Inflammatory macrophage (primary cell): ENCODE measurements around the gene FFAR2.
"Not testable (repeated sequence)": the region's sequence is repeated elsewhere in the genome, so short reads cannot be mapped to it uniquely, and the experiment has no call there.

Experiments
- DNase-seq, 2 donors: peaks; one replicate each; pipeline ENCODE4 v3.0.0-alpha.2; 2020 to 2022

Gene FFAR2

DNA sequence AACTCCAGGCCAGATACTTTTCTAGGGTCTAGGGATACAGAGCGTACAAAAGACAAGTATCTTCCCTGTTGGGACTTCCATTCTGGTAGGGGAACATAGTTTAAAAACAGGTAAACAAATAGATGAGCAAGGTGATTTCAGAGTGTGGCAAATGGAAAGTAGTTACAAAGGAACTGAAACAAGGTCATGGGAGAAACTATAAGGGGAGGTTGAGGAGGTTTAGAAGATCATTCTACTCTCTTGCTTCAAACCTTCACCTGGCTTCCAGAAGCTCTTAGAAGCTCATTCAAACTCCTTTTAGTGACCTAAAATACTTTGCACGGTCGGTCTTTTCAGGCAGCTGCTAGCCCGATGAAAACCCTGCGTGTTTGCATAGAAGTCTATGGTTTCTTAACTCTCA lies 9.1 kb downstream of the FFAR2 start:
- no peak for DNase-seq

DNA sequence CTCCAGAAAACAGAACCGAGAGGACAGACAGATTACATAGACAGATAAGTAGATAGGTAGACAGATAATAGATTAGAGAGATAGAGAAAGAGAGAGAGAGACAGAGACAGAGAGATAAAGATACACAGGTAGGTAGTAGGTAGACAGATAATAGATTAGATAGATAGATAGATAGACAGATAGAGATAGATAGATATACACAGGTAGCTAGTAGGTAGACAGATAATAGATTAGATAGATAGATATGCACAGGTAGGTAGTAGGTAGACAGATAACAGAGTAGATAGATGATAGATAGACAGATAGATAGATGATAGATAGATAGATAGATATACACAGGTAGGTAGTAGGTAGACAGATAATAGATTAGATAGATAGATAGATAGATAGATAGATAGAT lies 10.1 kb downstream of the FFAR2 start:
- no peak for DNase-seq

DNA sequence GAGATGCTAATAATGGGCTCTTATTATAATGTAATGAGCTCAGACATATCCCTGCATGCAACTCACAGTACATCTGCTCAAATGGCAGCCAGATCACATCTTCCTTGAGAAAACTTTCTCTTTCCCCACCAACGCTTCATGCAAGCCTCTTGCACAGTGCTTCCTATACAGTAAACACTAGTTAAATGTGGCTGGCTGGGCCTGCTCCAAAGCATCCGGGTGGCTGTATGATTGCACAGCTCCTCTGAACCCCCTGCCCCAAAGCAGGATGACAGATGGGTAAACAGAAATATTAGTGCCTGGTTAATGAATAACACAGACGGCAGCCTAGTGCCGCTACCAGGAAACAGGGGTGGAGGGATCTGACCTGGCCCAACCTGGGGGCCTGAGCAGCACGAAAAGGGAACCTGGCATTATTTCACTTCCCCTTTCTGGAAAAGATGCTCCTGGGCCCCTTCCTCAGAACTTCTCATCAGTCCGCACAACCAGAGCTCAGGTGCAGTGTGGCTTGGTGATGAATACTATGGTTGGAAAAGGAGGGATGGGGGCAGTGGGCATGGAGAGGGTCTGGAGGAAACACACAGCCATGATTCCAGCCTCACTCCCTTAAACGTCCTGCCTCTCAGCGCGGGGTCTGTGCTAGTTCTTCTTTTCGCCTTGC lies 10.8 kb downstream of the FFAR2 start:
- DNase-seq = peak; percentile 37 to 51

DNA sequence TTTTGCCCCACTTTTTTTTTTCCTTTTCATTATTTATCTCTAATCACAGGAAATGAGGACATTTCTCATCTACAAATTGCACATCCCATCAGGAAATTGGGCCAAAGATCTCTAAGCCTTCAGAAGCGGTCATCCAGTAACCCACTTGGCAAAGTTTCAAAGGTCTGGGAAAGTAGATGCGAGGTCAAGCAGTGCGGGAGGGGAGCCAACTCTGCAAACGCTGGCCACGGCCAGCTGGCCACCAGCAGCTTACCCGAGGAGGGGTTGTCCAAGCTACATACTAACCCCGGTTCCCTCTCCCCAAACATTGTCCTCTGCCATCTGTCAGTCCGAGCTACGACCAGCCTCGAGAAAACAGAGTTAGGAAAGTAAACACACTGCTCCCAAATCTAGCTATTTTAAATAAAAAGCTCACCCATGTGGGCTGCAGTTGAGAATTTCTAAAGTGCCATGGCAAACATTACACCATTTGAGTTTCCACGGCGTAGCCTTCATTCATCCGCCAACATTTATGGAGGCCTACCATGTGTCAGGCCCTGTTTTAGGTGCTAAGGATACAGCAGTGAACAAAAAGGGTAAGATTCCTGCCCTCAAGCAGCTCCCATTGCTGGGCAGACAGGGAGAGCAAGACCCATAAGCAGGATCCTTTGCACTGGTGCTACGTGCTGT lies 11.5 kb downstream of the FFAR2 start:
- no peak for DNase-seq

DNA sequence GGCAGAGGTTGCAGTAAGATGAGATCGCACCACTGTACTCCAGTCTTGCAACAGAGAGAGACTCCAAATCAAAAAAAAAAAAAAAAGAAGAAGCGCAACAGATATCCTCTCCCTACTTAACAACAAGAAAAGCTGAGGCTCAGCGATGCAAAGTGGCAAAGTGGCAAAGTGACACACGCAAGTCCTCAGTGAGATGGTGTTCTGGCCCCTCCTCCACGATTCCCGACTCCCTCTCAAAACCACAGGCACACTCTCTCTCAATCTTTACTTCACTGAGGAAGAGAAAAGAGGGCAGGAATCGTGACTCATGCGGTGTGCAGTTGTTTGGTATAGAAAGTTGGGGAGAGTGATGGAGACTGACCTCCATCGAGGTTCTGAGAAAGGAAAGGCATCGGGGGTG lies 12.6 kb downstream of the FFAR2 start:
- peak; percentile 13 to 38 for DNase-seq

DNA sequence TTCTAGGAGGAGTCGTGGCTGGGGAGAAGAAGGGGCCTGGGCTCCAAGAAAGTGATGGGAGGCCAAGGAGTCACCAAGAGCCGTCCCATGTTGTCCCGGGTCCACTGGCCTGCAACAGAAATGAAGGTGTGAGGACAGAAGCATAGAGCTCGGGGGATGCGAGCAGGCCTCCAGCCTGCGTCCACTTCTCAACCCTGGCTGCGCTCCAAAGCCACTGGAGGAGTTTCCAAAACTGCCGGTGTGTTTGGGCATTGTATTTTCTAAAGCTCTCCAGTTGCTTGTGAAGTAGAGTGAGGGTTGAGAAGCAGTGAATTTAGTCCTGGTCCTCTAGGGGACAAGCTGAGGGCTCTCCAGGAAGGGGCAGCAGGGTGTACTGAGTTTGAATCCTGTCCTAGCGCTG lies 13.0 kb downstream of the FFAR2 start:
- DNase-seq = no peak

DNA sequence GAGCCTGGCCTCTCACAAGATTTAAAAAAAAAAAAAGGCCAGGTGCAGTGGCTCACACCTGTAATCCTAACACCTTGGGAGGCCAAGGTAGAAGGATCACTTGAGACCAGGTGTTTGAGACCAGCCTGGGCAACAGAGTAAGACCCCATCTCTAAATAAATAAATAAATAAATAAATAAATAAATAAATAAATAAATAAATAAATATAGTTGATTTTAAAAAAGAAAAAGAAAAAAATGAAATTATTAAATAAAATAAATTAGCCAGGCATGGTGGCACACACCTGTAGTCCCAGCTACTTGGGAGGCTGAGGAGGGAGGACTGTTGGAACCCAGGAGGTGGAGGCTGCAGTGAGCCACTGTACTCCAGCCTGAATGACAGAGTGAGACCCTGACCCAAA lies 13.7 kb downstream of the FFAR2 start:
- not testable (repeated sequence) for DNase-seq

DNA sequence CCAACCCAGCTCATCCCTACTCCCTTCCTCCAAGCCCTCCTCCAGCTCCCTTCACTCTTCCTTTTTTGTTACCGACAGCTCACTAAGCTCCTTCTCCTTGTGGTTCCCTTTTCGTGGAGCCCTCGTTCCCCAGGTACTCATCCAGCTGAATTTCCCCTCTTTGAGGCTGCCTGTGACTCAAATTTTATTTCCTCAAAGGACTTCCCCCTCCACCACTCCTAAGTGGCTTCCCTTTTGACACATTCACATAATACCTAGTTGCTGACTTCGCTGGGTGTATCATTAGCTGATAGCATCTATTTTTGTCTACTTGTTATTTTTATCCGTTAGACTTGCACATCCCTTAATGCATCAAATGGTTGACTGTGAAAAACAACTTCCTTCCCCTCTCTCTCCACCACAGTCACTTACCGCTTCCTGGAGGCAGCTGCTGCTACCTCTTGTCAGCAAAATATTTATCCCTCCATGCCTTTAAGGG lies 14.5 kb downstream of the FFAR2 start:
- peak; percentile 71 to 72 for DNase-seq

DNA sequence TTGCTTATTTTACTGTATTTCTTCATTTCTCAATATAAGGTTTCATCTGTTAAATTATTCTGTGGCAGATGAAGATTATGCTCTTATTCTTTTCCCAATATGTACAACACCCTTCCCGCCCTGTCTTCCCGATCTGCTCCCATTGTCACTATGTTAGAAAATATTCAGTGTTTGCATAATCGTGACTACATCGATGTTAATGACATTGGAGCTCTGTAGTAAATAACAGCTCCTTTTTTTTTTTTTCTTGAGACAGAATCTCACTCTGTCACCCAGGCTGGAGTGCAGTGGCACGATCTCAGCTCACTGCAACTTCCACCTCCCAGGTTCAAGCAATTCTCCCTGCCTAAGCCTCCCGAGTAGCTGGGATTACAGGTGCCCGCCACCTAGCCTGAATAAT lies 14.9 kb downstream of the FFAR2 start:
- DNase-seq = peak in 1 of 2 donors; percentile 16

DNA sequence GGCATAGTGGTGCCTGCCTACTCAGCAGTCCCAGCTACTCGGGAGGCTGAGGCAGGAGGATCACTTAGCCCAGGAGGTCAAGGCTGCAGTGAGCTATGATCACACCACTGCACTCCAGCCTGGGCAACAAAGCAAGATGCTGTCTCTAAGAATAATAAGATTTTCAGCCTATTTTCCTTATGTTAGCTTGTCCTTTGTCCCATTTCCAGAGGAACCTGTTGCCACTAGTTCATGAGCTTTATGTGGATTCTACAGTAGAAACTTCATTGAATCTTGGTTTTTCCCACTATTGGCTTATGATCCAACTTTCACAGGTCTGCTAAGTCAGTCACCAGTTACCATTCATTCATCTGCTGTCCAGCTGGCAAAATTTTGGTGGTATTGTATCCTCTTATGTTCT lies 18.2 kb downstream of the FFAR2 start:
- no peak for DNase-seq

DNA sequence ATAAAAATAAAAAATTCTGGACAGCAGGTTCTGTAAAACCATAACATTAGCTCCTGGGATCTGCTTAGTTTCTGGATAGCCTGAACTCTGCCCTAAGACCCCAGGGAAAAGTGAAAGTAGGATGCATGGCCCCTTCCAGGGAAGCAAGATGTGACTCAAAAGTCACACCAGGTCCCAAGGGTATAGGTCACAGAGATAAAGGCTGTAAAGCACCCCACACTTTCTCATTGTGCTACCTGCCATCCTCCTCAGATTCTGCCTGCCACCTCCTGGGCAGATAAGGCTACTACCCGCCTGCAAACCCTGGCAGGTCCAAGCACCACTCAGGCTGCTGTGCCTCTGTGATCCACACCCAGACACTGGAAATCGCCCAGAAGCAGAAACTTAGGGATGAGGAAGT lies 20.6 kb downstream of the FFAR2 start:
- peak; percentile 59 to 65 for DNase-seq

DNA sequence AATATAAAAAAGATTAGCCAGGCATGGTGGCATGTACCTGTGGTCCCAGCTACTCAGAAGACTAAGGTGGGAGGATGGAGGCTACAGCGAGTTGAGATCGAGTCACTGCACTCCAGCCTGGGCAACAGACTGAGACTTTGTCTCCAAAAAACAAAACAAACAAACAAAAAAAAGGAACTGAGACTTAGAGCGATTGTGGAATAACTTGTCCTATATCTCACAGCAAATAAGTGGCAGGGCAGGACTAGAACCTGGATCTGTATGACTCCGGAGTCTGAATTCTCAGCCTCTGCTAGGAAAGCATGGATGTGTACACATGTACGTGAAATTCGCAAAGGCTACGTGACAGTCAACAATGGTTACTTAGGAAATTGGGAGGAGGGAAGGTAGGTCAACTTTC lies 22.1 kb downstream of the FFAR2 start:
- DNase-seq = peak; percentile 17 to 19

DNA sequence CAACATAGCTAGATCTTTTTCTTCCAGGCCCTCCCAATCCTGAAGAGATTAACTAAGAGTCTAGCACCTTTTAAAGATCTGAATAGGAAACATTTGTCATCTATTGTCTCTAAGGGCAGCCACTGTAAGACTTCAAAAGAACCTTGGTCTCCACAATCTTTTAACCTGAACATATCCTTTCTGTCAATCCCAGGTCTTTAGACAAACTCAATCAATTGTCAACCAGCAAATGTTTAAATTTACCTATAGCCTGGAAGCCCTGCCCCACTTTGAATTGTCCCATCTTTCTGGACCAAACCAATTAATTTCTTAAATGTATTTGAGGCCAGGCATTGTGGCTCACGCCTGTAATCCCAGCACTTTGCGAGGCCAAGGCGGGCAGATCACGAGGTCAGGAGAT lies 23.0 kb downstream of the FFAR2 start:
- not testable (repeated sequence) for DNase-seq

DNA sequence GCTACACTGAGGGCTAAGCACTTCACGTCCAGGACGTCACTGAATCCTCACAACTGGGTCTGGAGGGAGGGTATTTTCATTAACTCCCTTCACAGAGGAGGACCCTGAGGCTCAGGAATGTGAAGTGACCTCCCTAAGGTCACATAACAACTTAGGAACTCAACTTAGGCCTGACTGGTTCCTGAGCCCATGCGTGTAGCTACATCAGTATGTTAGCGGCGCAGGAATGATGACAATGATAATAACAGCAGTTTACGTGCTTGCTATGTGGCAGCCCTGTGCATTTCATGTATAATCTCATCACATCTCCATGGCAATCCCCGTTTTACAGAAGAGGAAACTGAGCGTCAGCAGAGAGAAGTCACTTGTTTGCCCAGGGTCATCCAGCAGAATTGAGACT lies 23.9 kb downstream of the FFAR2 start:
- no peak for DNase-seq

DNA sequence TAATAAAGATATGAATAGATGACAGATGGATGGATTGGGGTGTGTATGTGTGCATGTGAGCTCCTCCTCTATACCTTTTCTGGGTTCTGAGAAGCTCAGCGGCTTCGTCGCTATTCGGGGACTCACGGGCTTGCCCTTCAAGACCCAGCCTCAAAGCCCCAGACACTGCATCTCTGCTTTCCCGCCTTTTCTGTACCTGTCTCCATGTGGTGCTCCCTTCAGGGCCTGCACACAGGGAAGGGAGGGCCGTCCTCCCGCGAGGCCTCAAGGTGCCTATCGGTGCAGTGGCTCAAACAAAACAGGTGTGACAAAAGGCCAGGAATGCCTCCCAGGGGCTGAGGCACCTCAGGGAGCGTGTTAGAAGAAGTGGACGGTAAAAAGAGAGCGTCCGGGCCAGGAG lies 26.0 kb downstream of the FFAR2 start:
- DNase-seq = no peak

DNA sequence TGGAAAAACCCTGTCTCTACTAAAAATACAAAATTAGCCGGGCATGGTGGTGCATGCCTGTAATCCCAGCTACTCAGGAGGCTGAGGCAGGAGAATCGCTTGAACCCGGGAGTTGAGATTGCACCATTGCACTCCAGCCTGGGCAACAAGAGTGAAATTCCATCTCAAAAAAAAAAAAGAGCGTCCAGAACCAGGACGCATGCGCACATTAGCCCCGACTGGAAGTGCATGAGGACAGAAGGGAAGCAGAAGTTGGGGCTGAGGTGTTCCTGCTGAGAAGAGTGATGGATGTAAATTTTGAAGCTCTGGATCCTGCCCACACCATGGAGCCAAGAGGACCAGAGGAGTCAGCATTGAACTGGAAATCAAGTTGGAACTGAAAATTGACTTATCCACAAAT lies 26.5 kb downstream of the FFAR2 start:
- not testable (repeated sequence) for DNase-seq

DNA sequence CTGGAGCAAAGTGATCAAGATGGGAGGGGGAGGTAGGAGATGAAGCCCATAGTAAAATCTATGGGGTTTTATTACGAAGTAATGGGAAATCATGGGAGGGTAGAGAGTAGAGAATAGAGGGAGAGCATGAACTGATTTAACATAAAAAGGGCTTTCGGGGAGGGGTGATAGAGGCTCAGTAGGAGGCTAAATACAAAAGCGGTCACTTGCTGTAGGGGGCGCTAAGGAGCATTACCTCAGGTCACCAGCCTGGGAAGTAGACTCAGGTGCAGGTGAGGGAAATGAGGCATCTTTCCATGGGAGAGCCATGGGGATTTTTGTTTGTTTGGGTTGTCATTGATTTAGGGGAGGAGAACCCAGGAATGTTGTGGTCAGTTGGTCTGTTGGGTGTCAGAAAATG lies 28.1 kb downstream of the FFAR2 start:
- DNase-seq = peak in 1 of 2 donors; percentile 8

DNA sequence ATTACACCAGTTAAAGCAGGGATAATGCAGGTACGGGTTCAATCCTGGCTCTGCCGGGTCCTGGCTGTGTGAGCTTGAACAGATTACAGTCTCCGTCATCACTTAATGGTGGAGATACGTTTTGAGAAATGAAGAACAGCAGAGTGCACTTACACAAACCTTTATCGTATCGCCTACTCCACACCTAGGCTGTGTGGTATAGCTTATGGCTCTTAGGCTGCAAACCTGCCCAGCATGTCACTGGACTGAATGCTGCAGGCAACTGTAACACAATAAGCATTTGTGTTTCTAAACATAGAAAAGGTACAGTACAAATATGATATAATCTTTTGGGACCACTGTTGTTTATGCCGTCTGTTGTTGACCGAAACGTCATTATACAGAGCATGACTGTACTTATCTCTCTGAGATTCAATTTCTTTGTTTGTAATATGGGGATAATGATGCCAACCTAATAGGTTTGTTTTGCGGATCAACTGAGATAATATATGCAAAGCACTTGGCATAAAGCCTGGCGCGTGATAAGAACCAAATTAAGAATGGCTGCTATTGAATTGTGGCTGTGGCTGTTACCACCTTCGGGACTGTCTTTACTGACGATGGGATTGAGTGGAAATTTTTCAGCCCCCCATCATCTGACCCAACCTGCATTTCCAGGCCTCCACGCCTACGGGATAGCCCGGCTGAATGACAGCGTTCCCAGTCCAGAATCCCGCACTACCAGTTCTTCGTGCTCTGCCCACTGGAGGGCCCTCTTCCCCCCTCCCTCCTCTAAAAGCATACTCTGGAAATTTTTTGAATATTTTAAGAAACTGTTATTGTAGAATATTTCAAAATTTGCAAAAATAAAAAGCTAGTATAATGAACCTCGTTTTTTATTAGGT lies 31.0 kb downstream of the FFAR2 start:
- DNase-seq = no peak

DNA sequence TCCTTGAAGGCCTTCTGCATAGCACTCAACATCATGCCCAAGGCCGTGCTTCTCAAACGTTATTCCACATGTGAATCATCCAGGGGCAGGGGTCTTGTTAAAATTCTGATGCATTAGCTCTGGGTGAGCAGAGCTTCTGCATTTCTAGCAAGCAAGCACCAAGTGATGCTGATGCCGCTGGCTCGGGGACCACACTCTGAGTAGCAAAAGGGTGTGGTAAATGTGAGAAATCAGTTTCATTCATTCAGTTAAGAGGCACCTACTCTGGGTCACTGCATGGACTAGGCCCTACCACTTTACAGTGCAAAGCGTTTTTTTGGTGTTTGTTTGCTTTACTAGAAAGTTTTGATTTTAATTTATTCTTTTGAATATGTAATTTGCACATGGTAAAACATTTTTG lies 35.0 kb downstream of the FFAR2 start:
- no peak for DNase-seq

DNA sequence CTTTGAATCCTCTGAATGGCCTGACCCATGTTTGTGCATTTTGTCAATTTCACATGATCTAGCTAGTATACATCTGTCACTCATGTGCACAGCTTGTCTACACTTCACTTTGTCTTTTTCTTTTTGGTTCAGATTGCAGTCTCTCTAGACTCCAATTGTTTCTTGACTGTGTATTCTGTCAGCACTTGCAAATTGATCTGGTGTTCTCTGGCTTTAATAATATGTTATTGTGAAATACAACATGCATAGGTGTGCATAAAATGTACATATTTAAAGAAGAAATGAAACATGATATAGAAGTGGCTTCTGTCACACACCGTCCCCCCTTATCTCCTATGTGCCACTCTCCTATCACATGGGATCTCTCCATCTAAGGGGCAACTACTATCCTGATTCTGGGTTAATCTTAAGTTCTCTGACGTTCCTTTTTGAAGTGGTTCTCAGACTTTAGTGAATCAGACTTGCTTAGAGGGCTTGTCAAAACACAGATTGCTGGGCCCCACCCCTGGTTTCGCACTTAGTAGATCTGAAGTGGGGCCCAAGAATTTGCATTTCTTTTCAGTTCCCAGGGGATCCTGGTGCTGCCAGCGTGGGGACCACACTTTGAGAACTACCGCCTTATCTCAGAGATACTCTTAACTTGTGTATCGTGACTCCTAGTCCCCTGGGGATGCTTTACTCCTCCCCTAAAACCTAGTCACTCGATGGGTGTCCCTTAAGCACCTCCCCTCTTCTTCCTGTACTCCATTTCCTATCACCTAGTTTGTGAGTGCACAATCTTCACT lies 36.4 kb downstream of the FFAR2 start:
- no peak for DNase-seq

DNA sequence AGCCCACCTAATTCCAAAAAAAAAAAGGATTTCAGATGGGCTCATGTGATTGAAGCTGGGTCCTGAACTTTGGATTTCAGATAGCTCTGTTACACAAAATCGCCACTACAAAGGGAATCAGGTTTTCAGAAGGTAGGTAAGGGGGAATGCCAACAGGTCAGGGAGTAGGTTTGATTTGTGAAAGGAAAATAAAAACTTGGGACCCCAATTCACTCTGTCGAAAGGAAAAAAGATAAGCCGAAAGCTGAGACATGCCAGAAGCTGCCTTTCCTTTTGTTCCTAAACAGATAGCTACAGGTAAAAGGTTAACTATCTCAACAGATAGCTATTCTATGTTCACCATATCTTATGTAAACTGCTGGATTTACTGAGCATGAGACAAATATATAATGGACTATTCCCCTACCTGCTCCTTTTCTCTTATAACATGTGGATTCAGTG lies 38.2 kb downstream of the FFAR2 start:
- DNase-seq = no peak

DNA sequence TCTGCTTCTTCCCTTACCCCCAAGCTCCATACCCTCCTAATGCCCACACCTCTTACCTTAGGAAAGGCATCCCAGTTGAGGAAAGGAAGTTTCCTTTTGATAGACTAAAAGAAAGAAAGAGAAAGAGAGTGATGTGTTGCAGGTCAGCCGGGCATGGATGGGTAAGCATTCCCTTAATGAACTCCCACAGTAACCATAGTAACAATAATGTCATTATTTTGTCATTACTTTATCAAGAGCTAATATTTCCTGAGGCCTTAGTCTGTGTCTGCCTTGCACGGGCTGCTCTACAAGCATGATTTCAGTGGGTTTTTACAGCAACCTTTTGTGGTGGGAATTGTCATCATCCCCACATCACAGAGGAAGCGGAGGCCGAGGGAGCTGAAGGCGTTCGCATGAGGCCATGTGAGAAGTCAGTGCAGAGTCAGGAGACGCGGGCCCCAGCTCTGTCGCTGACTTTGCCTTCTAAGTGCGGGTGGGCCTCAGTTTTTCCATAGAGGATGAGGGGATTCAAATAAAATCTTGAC lies 39.7 kb downstream of the FFAR2 start:
- no peak for DNase-seq
